Heart right ventricle (tissue), 16 donors: Measurements from ENCODE around the gene RASSF7. TPM values are rescaled to one million over a fixed set of nuclear protein-coding genes. Genes with fewer than 3 reads are reported as not detected.

Experiments used
- ATAC-seq, 8 donors: fragments of 200-7000 bp; cut with Tn5 transposase; one replicate each; pipeline ENCODE4 v1.9.1; 2020; ENCODE audit warnings: mild to moderate bottlenecking in 8 of 8, moderate library complexity in 8 of 8, moderate number of reproducible peaks in 1 of 8
- DNase-seq, 2 donors: peaks; one replicate each; pipeline ENCODE4 v3.0.0-alpha.2; 2020
- H3K27ac ChIP-seq, 10 donors: fragments of 200-600 bp; sonication (generic) in 2 of 10; one replicate each; pipeline versions ENCODE4 v1.5.0 to v1.8.0; 2020 to 2022; ENCODE audit warnings: mild to moderate bottlenecking in 3 of 10
- H3K27me3 ChIP-seq, 7 donors: fragments of 200-600 bp; one replicate each; pipeline ENCODE4 v1.8.0; 2021 to 2022; ENCODE audit warnings: mild to moderate bottlenecking in 2 of 7
- H3K36me3 ChIP-seq, 9 donors: fragments of 200-600 bp; sonication (generic) in 1 of 9; one replicate each; pipeline versions ENCODE4 v1.5.0 to v1.8.0; 2020 to 2022; ENCODE audit warnings: mild to moderate bottlenecking in 2 of 9
- H3K4me1 ChIP-seq, 9 donors: fragments of 200-600 bp; sonication (generic) in 1 of 9; one replicate each; pipeline versions ENCODE4 v1.5.0 to v1.8.0; 2020 to 2022; ENCODE audit warnings: mild to moderate bottlenecking in 4 of 9
- H3K4me3 ChIP-seq, 10 donors: fragments of 200-600 bp; sonication (generic) in 2 of 10; one replicate each; pipeline versions ENCODE4 v1.5.0 to v1.8.0; 2020 to 2022; ENCODE audit warnings: mild to moderate bottlenecking in 7 of 10, moderate library complexity in 2 of 10
- H3K9me3 ChIP-seq, 11 donors: fragments of 200-600 bp in 10 of 11; sonication (generic) in 2 of 11; one replicate each; pipeline versions ENCODE4 v1.5.0 to v1.8.0; 2013 to 2022; ENCODE audit warnings: mild to moderate bottlenecking in 2 of 11, control low read depth in 1 of 11, moderate library complexity in 1 of 11
- CTCF ChIP-seq, 9 donors: fragments of 200-600 bp; sonication (generic) in 2 of 9; IDR thresholded peaks; one replicate each; pipeline versions ENCODE4 v1.5.0 to v1.8.0; 2021 to 2022; ENCODE audit warnings: antibody characterized with exemption in 9 of 9, mild to moderate bottlenecking in 5 of 9, moderate library complexity in 1 of 9
- WGBS, 2 donors: extraction: QIAGEN DNeasy Blood & Tissue Kit; methylation state at CpG; one replicate each; pipeline ENCODE4 v1.1.7; 2013; ENCODE audit warnings: inconsistent platforms in 1 of 2; 5-methylcytosine and 5-hydroxymethylcytosine counted together
- intact Hi-C, 10 donors: fragments of 100-400 bp; cut with DNase I; formaldehyde crosslinking; loops; one replicate each; pipeline versions ENCODE4 v1.11.1 to v1.14.2; 2022
- polyA plus RNA-seq, 2 donors: library from polyadenylated mRNA; stranded (reverse); fragments of 200-250 nt; gene quantifications; one replicate each; pipeline ENCODE4 v1.2.3, GENCODE V29; 2013
- total RNA-seq, 10 donors: library from RNA; stranded (reverse); fragmentation: NEBNext Ultra II Directional in 3 of 10; extraction: Animal tissue kit (Norgen Biotek cat#: 25700) in 3 of 10; gene quantifications; one replicate each; pipeline versions ENCODE4 v1.2.1 to v1.2.4, GENCODE V29; 2021 to 2023
- donor health status: Arrhythmogenic right ventricular cardiomyopathy.
- donor health status: ischemic (EF 13 %, LVEDD 7.1; RV severe dilation, severe dysfunction).
- donor health status: healthy with polysubstance abuse.
- donor health status: DM: no; HTN: yes; CAD: no.
- donor health status: DM: no; HTN: no; CAD: no.
- donor health status: ischemic (EF 25% LVEDD 6.9; RV normal size, moderate dysfunction).
- donor health status: ischemic (EF 25% LVEDD 5.7; RV mildly dilated, moderate dysfunction).
- donor health status: healthy.
- donor health status: DM: yes; HTN: yes; CAD: no.
- donor health status: Ischemic cardiomyopathy.
- donor health status: ischemic (EF 35%, LVEDD 5.7; RV mildly dilated, moderate dysfunction).
- donor health status: nonischemic (EF 11% LVEDD 7.7; RV severe dilation, severe dysfunction).
- donor health status: DM: yes; HTN: yes; CAD: no.
- donor health status: PGD.
- donor health status: ischemic (EF 29% LVEDD 5.4; RV normal size, mild dysfunction).
- donor health status: nonischemic (EF 23%, LVEDD 6.1; RV moderate dilation, normal function).

Gene RASSF7
- total and polyA plus RNA-seq, 12 donors: 0.96 to 14.2 (median 2.3) TPM

- peak overlapping the region in 1 of 10 donors; percentile 84 for H3K27ac ChIP-seq
- ATAC-seq (peak in 2 of 8 donors; percentile 21 to 82), DNase-seq (no peak)
- peak overlapping the region in 1 of 10 donors; percentile 14 for H3K4me3 ChIP-seq
- H3K9me3 ChIP-seq: no peaks in the 10 kb centered on the region
- 76 to 84% methylated on average over 6 of the region's 6 CpGs for WGBS, 2 donors
- intact Hi-C loops: no loop called here
- TF ChIP-seq CTCF (IDR thresholded peaks at IDR 0.05): no peak
- peaks cover 0 to 20% (median 0%) of the 10 kb centered on the region in 9 donors for H3K4me1 ChIP-seq
- peaks cover 3 to 96% (median 55%) of the 10 kb centered on the region in 9 donors for H3K36me3 ChIP-seq
- no peaks in the 10 kb centered on the region for H3K27me3 ChIP-seq
Observed at GRCh38 chr11:587978-588380, 27.2 kb downstream of the RASSF7 start.

- DNase-seq (no peak), ATAC-seq (no peak)
- Histone ChIP-seq H3K4me1 (peaks cover 0 to 20% (median 0%) of the 10 kb centered on the region in 9 donors), H3K27me3 (no peaks in the 10 kb centered on the region), H3K27ac (no peak overlapping the region), H3K36me3 (peaks cover 3 to 96% (median 55%) of the 10 kb centered on the region in 9 donors), H3K9me3 (no peaks in the 10 kb centered on the region), H3K4me3 (no peak overlapping the region)
- intact Hi-C loops: no loop called here
- TF ChIP-seq CTCF (IDR thresholded peaks at IDR 0.05): no peak
- 95 to 96% methylated on average over 26 of the region's 26 CpGs for WGBS, 2 donors
Observed at GRCh38 chr11:589798-590197, 29.0 kb downstream of the RASSF7 start.

GRCh38 chr11:590997-591396 is 30.2 kb downstream of the RASSF7 start:
- no peak overlapping the region for H3K27ac ChIP-seq
- H3K9me3 ChIP-seq: no peaks in the 10 kb centered on the region
- no peaks in the 10 kb centered on the region for H3K27me3 ChIP-seq
- 70 to 81% methylated on average over 11 of the region's 11 CpGs for WGBS, 2 donors
- no peak for TF ChIP-seq CTCF (IDR thresholded peaks at IDR 0.05)
- DNase-seq (no peak), ATAC-seq (no peak)
- peaks cover 3 to 100% (median 60%) of the 10 kb centered on the region in 9 donors for H3K36me3 ChIP-seq
- intact Hi-C loops: no loop called here
- H3K4me3 ChIP-seq: no peak overlapping the region
- H3K4me1 ChIP-seq: peaks cover 0 to 20% (median 0%) of the 10 kb centered on the region in 9 donors

- no peak for TF ChIP-seq CTCF (IDR thresholded peaks at IDR 0.05)
- peak in 1 of 8 donors; percentile 5 for ATAC-seq
Observed at GRCh38 chr11:592501-592900, 31.7 kb downstream of the RASSF7 start.

More at GRCh38 chr11:592501-592900, 31.7 kb downstream of the RASSF7 start:
- Histone ChIP-seq H3K36me3 (peaks cover 3 to 100% (median 63%) of the 10 kb centered on the region in 9 donors), H3K4me1 (peaks cover 0 to 17% (median 0%) of the 10 kb centered on the region in 9 donors), H3K4me3 (no peak overlapping the region), H3K27ac (no peak overlapping the region), H3K27me3 (no peaks in the 10 kb centered on the region), H3K9me3 (no peaks in the 10 kb centered on the region)
- WGBS, 2 donors: 96% methylated on average over 22 of the region's 22 CpGs
- no peak for DNase-seq
- intact Hi-C loops: no loop called here
